ENCODE results near the gene WNT3A.

The WNT3A gene

DNA sequence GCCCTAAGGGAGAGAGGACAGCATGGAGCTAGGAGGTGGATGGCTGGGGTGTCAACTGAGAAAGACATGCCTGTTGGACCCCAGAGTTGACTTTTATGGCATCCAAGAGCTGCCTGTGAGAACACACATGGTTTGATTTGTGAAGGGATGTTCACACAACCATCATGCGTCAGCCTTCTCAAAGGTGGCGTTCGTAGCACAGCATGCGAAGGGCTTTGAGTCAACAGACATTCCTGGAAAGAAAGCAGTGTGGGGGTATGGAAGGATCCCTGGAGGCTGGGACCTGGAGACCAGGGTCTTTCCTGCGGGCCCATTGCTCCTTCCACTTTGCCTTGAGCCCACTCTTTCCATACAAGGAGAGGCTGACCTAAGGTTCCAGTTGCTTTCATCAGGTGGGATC lies 6.4 kb upstream of the WNT3A start:
- DNase-seq, result no peak

DNA sequence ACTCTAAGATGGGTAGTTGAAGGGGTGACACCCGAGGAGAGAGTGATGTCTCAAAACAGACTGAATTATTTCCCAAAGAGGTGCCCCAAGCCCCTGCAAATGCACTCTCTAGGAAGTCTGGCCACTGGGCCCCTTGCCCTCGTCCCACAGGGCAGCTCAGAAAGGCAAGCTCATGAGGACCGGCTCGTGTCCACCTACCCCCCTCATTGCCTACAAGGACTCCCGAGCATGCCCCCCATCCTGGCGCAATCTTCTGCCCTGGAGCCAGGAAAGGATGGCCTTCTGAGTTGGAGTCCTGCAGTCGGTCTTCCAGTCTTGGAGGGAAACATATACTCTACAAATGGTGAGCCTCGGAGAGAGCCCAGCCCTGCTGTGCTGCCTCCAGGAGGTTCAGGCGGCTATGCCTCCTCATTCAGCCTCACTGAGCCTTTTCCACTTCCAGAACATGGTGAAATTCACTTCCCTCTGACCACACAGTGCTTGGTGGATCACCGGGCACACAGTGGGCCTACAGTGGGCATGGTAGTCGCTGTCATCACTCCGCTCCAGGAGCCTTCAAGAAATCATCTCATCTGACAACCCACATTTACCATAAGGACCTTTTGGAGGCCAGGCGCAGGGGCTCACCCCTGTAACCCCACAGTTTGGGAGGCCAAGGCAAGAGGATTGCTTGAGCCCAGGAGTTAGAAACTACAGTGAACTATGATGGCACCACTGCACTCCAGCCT lies 5.8 kb upstream of the WNT3A start:
- no peak for DNase-seq

DNA sequence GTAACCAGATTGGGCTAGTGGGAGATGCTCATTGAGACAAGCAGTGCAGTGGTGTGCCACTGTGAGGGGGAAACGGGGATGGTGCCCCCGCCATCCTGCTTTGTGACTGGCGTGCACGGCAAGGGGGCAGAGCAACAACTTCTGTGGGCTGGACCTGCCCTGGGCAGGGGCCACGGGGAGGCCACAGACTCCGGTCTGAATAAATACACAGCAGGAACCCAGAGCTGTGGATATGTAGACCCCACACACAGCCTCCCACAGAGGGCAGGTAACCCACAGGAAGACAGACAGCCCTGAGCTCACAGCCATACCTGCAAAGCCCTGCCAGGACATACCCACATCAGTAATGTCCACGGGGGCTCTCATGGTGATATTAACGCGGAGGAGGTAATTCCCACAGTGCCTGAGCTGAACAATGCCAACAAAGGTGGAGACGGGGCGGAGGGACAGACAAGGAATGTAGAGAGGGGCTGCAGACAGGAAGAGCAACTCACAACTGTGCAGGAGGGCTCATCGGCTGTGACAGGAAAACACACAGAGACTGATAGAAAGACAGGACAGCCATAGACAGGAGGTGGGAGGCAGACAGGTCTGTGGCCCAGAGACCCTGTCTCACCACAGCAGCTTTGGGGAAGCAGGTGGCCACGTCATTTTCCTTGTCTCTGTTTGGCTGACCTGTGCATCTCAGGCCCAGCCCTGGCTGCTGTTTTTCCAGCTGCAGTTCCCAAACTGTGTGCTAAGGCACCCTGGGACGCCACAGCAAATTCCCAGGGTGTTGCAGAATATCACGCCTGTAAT lies 4.9 kb upstream of the WNT3A start:
- no peak for DNase-seq

DNA sequence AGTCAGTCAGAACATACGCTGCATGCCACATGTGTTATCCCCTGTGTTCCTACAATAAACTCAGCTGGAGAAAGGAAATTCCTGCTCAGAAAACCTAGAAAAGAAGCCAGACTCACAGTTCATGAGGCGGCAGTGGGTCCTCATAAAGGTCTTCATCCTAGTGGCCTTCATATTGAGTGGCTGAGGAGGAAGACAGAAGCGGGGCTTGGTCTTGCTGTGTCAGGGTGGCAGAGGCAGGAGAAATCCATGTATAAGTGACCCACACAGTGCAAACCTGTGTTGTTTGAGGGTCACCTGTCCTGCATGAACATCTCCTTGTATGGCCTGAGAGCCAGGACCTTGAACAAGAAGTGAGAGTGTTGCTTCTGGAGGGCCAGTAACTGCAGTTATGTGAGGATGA lies 4.0 kb upstream of the WNT3A start:
- DNase-seq, result no peak

DNA sequence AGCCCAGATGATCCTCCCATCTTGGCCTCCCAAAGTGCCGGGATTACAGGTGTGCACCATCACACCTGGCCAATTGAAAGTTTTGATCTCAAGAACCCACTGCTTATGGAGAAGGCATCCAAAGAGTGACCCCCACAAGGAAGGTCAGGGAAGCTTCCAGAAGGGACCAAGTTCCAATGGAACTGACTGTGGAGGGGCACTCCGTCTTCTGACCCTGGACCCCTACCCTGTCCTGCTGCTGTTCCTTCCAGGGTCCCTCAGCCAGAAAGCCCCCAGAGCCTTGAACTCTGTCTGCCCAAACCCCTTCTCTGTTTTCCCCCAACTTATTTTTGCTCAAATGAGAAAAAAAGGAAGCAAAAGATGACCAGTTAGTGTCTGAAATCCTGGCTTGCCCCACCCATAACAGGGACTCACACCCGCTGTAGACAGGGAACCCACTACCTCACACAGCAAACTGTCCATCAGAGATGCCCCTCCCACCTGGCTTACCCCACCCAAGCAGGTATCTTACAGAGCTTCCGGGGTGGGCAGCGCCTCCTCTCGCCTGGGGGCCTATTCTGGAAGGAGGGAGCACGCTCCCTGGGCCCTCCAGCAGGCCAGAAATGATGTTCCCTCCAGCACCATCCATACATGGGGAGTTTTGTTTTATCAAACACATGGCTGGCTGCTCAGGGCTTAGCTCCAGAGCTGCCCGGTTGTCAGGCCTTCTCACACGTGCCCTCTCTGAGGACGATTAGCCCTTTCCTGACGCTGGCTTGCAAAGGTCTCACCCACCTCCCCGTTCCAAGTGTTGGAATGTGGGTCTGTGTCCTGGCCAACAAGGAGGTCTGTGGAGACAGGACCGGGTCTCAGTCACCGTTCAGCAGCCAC lies 3.1 kb upstream of the WNT3A start:
- no peak for DNase-seq

DNA sequence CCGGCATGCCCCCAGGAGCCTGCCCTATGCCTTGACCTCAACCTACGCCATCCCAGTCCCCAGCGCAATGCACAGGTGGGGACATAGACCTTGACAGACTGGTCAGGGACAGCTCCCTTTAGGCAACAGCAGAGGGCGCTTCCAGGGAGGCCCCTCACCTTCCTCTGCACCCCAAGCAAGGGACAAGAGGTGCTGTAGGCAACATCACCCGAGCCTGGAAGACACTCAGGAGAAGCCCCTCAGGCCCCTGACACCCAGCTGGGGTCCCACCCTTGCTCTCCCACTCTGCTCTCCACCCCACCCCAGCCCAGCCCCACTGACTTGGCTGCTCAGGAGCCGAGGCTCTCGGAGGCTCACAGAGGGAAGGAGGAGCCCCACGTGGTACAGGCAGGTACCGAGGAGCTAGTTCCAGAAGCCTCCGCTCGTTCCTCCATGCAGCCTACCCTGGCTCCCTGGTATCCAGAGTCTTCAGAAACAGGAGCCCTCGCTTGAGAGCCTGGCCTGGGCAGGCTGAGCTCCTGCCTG lies 2.4 kb upstream of the WNT3A start:
- DNase-seq, result no peak

DNA sequence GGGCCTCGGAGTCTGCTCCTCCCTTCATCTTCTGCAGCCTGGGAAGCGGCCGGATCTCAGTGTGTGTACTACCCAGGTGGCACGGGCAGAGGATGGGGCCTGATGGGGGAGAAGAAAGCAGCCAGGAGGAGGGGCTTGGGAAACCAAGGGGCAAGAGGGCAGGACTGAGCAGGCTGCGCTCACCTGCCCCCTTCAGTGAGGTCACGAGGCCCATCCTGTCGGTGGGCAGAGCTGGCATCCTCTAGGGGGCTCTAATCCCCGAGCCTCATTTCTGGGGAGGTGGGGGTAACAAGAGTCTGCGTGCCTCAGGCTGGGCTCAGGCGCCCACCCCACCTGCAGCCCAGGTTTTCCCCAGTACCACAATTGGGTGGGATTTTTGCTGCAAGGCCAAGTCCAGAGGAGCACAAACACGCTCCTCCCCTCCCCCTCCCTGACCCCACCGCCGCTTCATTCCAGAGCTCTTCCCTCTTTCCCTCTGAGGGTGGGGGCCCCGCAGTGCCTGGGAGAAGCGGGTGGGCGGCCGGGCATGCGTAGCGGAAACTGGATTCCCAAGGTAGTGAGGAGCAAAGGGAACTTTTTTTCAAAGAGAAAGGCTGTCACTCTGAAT lies 1.8 kb upstream of the WNT3A start:
- DNase-seq, result no peak

DNA sequence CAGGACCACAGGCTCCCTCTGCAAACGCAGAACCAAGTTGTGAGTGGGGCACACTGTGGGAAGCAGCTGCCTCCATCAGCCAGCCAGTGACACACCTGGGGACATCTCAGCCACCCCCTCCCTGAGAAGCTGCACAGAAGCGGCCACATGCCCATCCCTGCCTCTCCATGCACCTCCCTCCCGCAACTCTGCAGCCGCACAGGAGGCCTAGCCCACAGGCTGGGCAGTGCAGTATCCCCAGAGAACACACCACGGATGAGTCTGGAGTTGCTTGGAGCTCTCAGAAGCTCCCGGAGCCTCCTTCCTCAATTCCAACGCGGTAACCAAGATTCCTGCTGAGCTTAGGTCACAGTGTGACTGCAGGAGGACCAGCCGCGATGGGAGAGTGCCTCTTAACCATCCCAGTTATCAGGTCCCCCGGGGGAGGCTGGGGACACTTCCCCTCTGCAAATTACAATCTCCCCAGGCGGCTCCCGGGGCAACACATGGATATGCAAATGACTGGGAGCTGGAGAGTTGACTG lies 1.2 kb upstream of the WNT3A start:
- no peak for DNase-seq

DNA sequence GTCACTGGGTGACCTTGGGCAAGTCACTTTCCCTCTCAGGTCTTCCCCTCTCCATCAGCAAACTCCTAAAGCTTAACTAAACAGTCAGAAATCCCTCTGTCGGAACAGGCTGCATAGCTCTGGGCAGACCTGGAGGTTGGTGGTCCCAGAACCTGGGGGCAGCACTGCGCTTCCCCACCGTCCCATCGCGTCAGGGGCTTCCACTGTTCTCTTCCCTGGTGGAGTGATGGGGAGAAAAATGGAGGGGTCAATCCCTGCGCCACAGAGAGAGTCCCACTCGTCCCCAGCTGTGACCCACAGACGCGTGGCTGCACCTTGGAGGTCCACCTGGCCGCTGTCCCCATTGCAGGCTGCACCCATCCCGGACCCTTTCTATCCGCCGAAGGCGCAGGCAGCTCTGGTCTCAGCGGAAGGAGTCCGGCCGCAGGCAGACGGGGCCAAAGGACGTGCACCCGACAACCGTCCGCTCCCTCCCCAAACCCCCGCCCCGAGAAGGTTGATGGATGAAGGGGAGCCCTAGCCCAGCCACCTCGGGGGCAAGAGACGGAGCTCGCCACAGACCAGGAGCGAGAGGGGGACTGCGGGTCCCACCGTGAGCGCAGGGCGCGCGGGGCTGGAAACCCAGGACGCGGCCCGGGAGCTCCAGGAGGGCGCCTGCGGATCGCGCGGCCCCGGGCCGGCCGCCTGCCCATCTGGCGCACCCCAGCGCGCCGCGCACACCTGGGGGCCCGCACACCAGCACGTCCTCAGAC lies 588 bp upstream of the WNT3A start:
- DNase-seq, result no peak

DNA sequence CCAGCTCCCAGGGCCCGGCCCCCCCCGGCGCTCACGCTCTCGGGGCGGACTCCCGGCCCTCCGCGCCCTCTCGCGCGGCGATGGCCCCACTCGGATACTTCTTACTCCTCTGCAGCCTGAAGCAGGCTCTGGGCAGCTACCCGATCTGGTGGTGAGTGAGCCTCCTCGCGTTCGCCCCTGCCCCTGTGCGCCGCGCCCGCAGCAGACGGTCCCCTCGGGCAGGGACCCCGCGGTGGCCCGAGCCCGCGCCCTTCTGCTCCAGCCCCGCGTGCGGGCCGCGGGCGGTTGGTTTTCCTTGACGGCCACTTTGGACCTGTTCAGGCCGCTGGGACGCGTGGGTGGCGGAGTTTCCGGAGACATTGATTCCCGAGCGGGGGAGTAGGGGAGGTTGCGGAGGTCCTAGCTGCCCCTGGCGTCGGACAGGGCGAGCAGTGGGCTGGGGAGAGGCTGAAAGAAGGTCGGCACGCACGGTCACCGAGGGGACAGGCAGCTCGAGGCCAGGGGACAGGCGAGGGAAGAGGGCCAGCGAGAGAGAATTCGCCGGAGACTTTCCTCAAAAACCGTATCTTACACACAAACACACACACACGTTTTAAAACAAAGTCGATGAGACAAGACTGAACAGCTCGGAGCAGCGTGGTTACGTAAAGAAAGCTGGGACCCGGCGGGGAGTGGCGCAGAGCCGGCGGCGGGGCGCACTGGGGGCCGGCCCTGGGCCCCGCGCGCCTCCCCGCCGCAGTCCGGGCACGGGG lies 427 bp downstream of the WNT3A start:
- DNase-seq, result no peak

DNA sequence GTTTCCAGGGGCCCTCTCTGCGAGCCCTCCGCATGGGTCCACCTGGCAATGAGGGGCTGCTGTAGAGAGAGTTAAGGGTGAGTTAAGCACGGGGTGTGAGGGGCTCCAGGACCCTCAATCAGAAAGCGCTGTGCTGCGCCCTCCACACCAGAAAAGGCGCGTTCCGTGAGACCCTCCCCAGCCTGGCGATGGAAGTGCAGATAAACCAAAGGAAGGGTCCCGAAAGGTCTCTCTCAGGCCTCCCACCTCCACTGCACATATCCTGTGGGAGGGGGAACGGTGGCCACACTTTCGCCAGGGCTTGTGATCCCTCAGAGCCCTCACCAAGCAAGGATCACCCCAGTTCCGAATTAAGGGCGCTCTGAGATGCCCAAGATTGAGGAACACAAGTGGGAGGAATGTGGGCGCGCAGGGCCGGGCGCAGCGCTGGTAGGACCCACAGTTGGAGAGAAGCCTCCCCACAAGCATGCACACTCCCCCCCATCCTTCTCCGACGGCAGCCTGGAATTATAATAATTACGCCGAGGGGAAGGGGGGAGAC lies 1.1 kb downstream of the WNT3A start:
- DNase-seq, result no peak

DNA sequence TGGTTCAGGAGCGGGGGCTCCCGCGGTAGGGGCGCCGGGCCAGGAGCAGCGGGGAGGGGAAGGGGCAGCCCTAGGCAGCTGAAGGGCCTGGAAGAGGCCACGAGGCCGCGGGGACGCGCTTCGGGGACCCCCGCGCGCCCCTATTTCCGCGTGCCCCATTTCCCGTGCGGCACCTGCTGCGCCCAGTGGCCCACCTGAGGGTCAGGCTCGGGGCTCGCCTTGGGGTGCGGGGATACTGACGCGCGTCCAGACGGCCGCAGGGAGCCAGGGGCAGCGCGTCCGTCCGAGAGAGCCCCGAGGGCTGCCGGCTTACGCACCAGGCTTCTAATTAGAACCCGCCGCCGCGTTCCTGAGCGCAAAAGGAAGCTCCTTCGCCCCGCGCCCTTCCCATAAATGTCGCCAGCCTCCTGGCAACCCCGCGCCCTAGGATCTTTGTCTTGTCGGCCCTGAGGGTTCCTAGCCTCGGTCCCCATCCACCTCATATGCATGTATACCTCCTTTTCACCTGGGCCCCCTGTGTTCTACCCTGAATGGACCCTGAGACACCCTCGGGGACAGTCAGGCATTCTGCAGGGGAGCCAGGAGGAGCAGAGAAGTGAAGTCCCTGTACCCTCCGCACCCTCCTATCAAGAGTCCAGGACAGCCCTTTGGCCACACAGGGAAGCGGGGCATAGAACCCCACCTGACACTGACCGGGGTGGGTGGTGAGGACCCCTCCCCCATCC lies 1.8 kb downstream of the WNT3A start:
- no peak for DNase-seq

DNA sequence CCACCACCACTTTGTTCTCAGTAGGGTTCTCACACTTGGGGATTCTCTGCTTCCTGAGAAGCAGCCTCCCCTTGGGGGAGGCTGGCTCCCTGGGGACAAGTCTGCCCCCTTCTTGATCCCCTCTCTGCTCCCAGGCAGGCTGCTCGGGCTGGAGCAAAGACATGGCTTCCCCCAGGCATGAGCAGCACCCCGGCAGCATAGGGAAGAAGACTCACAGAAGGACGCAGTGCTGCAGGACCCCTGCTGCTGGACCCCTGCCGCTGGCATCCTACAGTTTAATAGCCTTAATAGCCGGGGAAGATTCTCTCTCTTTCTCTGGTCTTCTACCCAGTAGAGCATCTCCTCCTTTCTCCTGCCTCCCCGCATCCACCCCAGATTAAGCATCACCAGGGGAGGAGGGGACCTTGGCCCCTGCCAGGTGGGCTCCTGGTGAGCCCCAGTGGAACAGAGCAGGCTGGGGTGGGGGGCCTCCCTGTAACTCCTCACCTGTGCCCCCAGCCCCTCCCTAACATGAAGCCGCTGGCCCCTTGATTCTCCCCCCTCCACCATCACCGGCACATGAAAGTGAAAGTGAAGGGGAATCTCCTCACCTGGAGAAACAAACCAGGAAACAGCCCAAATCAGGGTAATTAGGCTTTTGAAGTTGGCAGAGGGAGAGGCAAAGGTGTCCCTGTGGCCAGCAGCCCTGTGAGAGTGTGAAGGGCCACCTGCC lies 2.5 kb downstream of the WNT3A start:
- DNase-seq, result no peak

DNA sequence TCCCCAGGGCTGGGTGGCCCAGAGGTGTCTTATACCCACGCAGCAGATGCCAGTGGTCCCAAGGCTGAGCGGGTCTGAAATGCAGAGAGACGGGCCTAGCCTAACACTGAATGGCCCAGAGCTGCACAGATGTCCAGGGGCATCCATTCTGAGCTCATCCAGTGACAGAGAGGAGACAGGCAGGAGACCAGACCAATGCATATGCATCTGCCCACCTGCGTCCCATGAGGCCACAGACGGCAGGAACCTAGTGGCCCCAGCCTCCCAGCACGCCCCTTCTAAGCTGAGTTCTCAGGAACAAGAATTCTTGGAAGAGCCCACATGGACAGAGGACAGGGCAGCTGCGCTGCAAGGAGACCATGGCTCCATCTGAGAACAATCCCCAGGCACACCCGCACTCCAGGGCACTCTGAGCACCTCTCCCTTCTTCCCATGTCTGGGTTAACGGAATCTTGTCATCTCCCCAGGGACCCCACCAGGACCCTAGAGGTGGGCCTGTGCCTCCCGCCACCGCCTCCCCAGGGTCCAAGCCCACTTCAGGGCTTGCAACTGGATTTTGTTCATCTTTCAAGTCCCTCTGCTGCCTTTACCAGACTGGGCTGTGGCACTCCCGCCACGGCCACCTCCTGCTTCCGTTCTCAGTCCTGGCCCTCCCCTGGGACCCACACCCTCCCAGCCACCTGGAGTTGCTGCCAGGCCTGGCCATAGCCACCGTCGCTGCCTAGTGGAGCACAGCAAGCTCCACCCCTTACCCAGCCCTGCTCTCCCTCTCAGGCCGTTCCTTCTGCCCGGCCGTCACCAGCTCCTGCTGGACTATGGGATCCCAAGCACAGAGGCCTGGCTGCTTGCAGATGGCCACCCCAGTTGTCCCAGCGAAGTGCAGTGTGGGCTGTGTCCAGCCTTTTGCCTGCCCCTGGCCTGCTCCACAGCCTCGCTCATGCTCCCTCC lies 3.3 kb downstream of the WNT3A start:
- no peak for DNase-seq

DNA sequence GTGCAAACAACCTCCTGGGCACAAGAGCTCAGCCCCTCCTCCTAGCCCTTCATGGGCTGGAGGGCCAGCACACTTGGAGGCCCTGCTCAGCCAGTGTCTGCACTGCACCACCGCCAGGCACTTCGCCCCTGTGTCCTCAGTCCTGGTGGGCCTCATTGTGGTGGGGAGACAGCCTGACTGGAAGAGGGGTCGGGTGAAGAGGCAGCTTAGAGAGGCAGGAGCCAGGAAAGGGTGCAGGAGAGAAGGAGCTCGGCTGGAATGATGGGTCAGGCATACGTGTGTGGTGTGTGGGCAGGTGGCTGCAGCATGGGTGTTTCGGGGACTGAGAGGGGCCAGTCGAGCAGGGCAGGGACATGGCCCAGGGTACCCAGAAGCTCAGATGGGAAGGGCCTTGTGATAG lies 4.1 kb downstream of the WNT3A start:
- no peak for DNase-seq

DNA sequence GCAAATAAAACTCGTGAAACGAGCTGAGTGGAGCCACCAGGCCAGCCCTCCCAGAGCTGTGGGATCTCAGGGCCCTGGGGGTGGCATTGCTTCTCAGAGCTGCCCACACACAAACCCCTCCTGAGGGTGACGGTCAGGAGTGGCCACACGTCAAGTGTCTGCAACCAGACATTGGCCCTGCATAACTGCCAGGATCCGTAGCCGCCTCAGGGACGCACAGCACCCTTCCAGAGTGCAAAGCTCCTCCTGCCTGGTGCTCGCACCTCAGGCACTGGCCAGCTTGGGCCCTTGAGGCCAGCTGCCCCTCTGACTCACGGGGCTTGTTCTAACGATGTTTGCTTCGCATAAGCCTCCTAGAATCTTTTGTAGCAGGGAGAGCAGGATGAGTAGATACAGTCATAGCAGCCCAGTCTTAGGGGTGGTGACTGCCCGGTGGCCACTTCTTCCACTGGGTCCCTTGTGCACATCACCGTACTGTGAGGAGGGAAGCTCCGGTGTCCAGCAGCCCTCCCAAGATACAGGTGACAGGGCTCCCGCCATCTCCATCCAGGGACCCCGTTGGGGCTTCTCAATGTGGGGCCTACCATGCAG lies 5.0 kb downstream of the WNT3A start:
- no peak for DNase-seq

DNA sequence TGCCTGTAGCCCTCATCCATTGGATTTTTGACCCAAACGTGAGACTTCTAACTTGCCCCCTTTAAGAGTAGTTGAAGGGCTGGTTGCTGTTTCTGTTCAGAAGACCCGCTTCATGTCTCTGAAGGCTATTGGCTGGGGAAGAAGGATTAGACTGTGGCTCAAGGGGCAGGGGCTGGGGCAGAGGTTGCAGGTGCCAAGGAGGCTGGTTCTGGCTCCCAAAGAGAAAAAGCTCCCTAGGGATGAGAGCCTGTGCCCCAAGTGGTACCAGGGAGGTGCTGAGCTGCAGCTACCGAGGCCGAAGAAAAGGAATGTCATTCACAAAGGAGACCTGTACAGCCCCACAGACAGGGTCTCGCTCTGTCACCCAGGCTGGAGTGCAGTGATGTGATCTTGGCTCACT lies 5.8 kb downstream of the WNT3A start:
- DNase-seq, result no peak

Data from NCI-H2081 treated with DMSO at 0.1 percent for 48 hours (cell line).